Endothelial cell of umbilical vein (primary cell): ENCODE measurements around the gene OLIG1.

Experiments used
- EZH2 ChIP-seq: IDR thresholded peaks from 2 replicates; pipeline ENCODE4 v1.6.1; 2012; ENCODE audit warnings: borderline replicate concordance, low read depth, mild to moderate bottlenecking, moderate library complexity, low read length, inconsistent platforms; ENCODE audit not compliant: severe bottlenecking
- POLR2A ChIP-seq: IDR thresholded peaks from 2 replicates; pipeline ENCODE4 v1.6.1; 2012; ENCODE audit warnings: low read depth, mild to moderate bottlenecking, control low read depth, low read length
- POLR2AphosphoS5 ChIP-seq: IDR thresholded peaks from 2 replicates; pipeline ENCODE4 v1.6.1; 2012; ENCODE audit warnings: low read depth, mild to moderate bottlenecking, control low read depth, low read length, moderate library complexity; ENCODE audit not compliant: insufficient read depth
- TF ChIP-seq, protein P1 (sequence below), 2 donors: IDR thresholded peaks; 1 replicate in 1 of 2; 2 replicates in 1 of 2; pipeline ENCODE4 v1.5.1; 2011; ENCODE audit warnings: low read length in 2 of 2, mild to moderate bottlenecking in 2 of 2, moderate library complexity in 2 of 2, control low read depth in 1 of 2, inconsistent platforms in 1 of 2, low read depth in 1 of 2; ENCODE audit not compliant: insufficient read depth in 1 of 2; ENCODE audit errors: extremely low read depth in 1 of 2
- TF ChIP-seq, protein P2 (sequence below): IDR thresholded peaks from 2 replicates; pipeline ENCODE4 v1.6.1; 2011; ENCODE audit not compliant: insufficient read depth, insufficient read length

DNA sequence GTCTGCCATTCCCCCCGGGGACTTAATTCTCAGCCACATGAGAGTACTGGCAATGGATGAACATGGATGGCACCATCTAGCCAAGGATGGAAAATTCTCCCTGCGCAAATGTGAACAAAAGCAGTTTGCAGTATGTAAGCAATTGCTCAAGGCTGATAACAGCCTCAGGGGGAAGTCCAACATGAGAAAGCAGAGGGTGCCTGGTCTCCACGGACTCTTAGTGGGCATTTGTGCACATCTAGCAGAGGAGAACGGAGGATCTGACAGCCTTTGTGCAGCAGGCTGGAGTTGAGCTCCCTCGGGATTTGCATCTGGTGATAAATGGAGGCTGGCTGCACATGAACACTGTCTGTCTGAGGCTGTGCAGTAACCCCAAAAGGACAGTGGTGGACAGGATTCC is 13.9 kb upstream of the OLIG1 start:
- TF ChIP-seq, protein P1, sequence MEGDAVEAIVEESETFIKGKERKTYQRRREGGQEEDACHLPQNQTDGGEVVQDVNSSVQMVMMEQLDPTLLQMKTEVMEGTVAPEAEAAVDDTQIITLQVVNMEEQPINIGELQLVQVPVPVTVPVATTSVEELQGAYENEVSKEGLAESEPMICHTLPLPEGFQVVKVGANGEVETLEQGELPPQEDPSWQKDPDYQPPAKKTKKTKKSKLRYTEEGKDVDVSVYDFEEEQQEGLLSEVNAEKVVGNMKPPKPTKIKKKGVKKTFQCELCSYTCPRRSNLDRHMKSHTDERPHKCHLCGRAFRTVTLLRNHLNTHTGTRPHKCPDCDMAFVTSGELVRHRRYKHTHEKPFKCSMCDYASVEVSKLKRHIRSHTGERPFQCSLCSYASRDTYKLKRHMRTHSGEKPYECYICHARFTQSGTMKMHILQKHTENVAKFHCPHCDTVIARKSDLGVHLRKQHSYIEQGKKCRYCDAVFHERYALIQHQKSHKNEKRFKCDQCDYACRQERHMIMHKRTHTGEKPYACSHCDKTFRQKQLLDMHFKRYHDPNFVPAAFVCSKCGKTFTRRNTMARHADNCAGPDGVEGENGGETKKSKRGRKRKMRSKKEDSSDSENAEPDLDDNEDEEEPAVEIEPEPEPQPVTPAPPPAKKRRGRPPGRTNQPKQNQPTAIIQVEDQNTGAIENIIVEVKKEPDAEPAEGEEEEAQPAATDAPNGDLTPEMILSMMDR (IDR thresholded peaks at IDR 0.05; ENCODE audit: extremely low read depth in 1 of 2, insufficient read depth in 1 of 2, low read depth in 1 of 2, low read length in 2 of 2), result no peak
- TF ChIP-seq POLR2A, result no peak
- no peak for TF ChIP-seq EZH2
- TF ChIP-seq, protein P2, sequence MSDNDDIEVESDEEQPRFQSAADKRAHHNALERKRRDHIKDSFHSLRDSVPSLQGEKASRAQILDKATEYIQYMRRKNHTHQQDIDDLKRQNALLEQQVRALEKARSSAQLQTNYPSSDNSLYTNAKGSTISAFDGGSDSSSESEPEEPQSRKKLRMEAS, result no peak
- no peak for TF ChIP-seq POLR2AphosphoS5
